ENCODE results near the gene ABCF1. TPM values are rescaled to one million over a fixed set of nuclear protein-coding genes. Genes with fewer than 3 reads are reported as not detected.

The ABCF1 gene
- total and polyA plus RNA-seq, 9 of the 15 experiments (the other 6 are each of a cell fraction or from before 2014, with no cell fraction given), result 41.6 to 193 (median 102) TPM

- TF ChIP-seq MAFF (IDR thresholded peaks at IDR 0.05; ENCODE audit: low read length), result no peak
- TF ChIP-seq ZNF124 (CRISPR knock-in tag; IDR thresholded peaks at IDR 0.05), result no peak
- 0 out of 2 replicates have a peak, but pooled peaks have one; percentile 48 for TF ChIP-seq NR2C2 (CRISPR knock-in tag; IDR thresholded peaks at IDR 0.05)
- TF ChIP-seq NR2C2 (tag; IDR thresholded peaks at IDR 0.05), result no peak
- TF ChIP-seq NCOA4 (IDR thresholded peaks at IDR 0.05; ENCODE audit: partially characterized antibody), result no peak
- TF ChIP-seq E4F1 (CRISPR knock-in tag; IDR thresholded peaks at IDR 0.05; ENCODE audit: borderline replicate concordance), result no peak
- TF ChIP-seq KDM2B (CRISPR knock-in tag; IDR thresholded peaks at IDR 0.05), result peak; percentile 46; the same call in 1 of the 2 replicates
- TF ChIP-seq KAT7 (CRISPR knock-in tag; IDR thresholded peaks at IDR 0.05; ENCODE audit: borderline replicate concordance), result 0 out of 2 replicates have a peak, but pooled peaks have one; percentile 51
- TF ChIP-seq PHF20 (IDR thresholded peaks at IDR 0.05; ENCODE audit: partially characterized antibody), result peak; percentile 24
- TF ChIP-seq SAP30 (IDR thresholded peaks at IDR 0.05; ENCODE audit: borderline replicate concordance, insufficient read depth, low read depth, low read length, poor library complexity, severe bottlenecking), result no peak
- TF ChIP-seq DDX20 (tag; IDR thresholded peaks at IDR 0.05; ENCODE audit: low read depth), result no peak
- TF ChIP-seq, protein P1, sequence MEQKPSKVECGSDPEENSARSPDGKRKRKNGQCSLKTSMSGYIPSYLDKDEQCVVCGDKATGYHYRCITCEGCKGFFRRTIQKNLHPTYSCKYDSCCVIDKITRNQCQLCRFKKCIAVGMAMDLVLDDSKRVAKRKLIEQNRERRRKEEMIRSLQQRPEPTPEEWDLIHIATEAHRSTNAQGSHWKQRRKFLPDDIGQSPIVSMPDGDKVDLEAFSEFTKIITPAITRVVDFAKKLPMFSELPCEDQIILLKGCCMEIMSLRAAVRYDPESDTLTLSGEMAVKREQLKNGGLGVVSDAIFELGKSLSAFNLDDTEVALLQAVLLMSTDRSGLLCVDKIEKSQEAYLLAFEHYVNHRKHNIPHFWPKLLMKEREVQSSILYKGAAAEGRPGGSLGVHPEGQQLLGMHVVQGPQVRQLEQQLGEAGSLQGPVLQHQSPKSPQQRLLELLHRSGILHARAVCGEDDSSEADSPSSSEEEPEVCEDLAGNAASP (IDR thresholded peaks at IDR 0.05), result no peak
- peak; percentile 80; the same call in 1 of the 2 replicates for TF ChIP-seq FOXK1 (CRISPR knock-in tag; IDR thresholded peaks at IDR 0.05; ENCODE audit: borderline replicate concordance)
- TF ChIP-seq PCBP1 (IDR thresholded peaks at IDR 0.05; ENCODE audit: low read depth, low read length, poor library complexity, severe bottlenecking), result peak; percentile 17
- TF ChIP-seq MCM5 (IDR thresholded peaks at IDR 0.05; ENCODE audit: low read depth), result no peak
- peak; percentile 39 for TF ChIP-seq HMGN3 (IDR thresholded peaks at IDR 0.05; ENCODE audit: borderline replicate concordance, extremely low read depth, insufficient read length, low read depth, low read length)
- TF ChIP-seq ATF3 (IDR thresholded peaks at IDR 0.05), result no peak
- TF ChIP-seq ATF3 (CRISPR knock-in tag; conservative IDR thresholded peaks at IDR 0.05), result 0 out of 2 replicates have a peak, but pooled peaks have one; percentile 32
These were observed 16.1 kb upstream of the ABCF1 start (continued) for GRCh38 chr6:30554962-30555815.

All from K562 (cell line).